IPS-15b (cell line): ENCODE measurements around the gene TAPBPL.

Experiments
- H3K27me3 ChIP-seq: one replicate; pipeline ENCODE4 v1.6.1; 2013; ENCODE audit warnings: low read length; ENCODE audit not compliant: control insufficient read depth, insufficient read depth
- H3K36me3 ChIP-seq: one replicate; pipeline ENCODE4 v1.6.1; 2013; ENCODE audit warnings: low read length; ENCODE audit not compliant: control insufficient read depth, insufficient read depth
- H3K4me1 ChIP-seq: one replicate; pipeline ENCODE4 v1.6.1; 2013; ENCODE audit warnings: mild to moderate bottlenecking, low read length; ENCODE audit not compliant: control insufficient read depth, insufficient read depth
- H3K4me3 ChIP-seq: one replicate; pipeline ENCODE4 v1.5.1; 2013; ENCODE audit warnings: low read depth, low read length
- H3K9ac ChIP-seq: one replicate; pipeline ENCODE4 v1.6.1; 2013; ENCODE audit warnings: low read depth, mild to moderate bottlenecking, low read length
- H3K9me3 ChIP-seq: one replicate; pipeline ENCODE4 v1.6.1; 2013; ENCODE audit warnings: mild to moderate bottlenecking, low read length; ENCODE audit not compliant: control insufficient read depth, insufficient read depth

The TAPBPL gene

DNA sequence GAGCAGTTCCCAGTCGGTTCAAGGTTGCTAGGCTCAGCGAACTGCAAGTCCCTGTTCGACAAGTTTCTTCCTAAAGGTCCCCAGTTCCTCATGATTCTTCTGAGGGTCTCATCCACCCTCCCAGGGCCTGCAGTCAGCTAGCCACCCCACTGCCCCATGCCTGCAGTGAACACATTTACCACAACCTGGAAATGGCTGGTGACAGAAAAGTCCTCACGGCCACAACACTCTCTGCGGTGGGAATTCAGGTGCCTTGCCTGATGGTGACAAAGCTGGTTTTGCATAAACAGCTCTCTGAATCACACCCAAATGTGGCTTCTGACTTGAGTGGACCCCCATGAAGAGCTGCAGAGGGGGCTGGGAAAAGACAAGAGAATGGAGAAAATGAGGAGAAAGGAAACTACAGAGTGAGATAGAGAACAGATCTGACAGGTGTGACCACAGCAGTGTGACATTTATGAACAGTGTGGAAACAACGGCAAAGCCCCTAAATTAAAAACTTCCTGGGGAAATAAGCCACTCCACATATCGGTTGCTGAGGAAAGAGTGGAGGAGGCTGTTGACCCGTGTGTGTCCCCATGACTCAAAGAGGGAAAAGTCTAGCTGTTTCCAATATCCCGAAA is 8.4 kb upstream of the TAPBPL start:
- Histone ChIP-seq H3K9ac (no peak overlapping the region), H3K4me3 (no peak overlapping the region), H3K27me3 (no peaks in the 10 kb centered on the region), H3K36me3 (no peaks in the 10 kb centered on the region), H3K4me1 (no peaks in the 10 kb centered on the region), H3K9me3 (no peaks in the 10 kb centered on the region)

DNA sequence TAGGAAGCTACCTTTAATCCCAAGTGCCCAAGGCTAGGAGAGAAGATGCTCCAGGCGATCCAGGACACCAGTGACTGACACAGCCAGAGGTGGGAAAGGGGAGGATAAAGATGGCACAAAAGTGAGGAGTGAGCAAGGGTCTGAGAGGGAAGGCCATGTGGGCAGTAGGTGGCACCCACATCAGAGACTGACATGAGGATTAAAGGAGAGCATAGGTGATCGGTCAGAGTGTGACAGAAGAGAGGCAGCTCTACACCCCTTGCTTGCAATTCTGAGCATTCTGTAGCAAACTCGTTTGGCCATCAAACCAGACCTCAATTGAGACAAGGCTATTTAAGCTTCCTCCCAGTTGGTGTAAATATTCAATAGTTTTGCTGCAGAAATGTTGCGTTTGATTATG is 7.8 kb upstream of the TAPBPL start:
- no peak overlapping the region for H3K9ac ChIP-seq
- no peak overlapping the region for H3K4me3 ChIP-seq
- no peaks in the 10 kb centered on the region for H3K27me3 ChIP-seq
- no peaks in the 10 kb centered on the region for H3K36me3 ChIP-seq
- H3K9me3 ChIP-seq = no peaks in the 10 kb centered on the region
- H3K4me1 ChIP-seq = no peaks in the 10 kb centered on the region

DNA sequence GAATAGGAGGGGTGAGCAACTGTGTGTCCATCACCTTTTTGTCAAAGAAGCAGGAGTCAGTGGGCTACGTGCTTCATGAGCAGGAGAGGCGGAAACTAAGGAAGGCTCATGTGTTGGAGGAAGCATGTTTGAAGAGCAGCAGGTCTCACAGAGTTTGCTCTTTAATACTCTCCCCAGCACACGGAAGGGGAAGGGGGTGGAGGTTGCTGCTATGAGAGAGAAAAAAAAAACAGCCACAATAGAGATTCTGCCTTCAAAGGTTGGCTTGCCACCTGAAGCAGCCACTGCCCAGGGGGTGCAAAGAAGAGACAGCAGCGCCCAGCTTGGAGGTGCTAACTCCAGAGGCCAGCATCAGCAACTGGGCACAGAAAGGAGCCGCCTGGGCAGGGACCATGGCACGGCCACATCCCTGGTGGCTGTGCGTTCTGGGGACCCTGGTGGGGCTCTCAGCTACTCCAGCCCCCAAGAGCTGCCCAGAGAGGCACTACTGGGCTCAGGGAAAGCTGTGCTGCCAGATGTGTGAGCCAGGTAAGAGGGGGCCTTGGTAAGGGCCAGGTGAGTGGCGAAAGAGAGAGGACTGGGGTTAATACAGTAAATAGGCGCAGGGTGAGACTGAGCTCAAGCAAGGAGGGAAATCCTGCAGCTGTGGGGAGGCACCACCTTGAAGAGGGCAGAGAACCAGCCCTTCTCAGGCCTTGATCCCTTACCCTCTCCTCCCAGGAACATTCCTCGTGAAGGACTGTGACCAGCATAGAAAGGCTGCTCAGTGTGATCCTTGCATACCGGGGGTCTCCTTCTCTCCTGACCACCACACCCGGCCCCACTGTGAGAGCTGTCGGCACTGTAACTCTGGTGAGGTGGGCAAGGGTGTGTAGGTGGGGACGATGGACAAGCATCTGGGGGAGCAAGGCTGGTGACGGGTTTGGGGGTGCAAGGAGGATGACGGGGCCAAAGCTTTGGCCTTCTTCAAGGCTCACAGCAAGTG is 6.8 kb upstream of the TAPBPL start, which contains the start of gene CD27:
TSS of gene CD27 (plus strand) at position 252 of the 985 bp plus-strand sequence. CDS start at position 393, 141 bp downstream.
- H3K9me3 ChIP-seq = no peaks in the 10 kb centered on the region
- H3K4me1 ChIP-seq = peaks cover under 1% of the 10 kb centered on the region
- H3K27me3 ChIP-seq = no peaks in the 10 kb centered on the region
- no peak within 1 kb of the TSS for H3K4me3 ChIP-seq
- no peak within 1 kb of the TSS for H3K9ac ChIP-seq
- no peaks in the 10 kb centered on the region for H3K36me3 ChIP-seq

DNA sequence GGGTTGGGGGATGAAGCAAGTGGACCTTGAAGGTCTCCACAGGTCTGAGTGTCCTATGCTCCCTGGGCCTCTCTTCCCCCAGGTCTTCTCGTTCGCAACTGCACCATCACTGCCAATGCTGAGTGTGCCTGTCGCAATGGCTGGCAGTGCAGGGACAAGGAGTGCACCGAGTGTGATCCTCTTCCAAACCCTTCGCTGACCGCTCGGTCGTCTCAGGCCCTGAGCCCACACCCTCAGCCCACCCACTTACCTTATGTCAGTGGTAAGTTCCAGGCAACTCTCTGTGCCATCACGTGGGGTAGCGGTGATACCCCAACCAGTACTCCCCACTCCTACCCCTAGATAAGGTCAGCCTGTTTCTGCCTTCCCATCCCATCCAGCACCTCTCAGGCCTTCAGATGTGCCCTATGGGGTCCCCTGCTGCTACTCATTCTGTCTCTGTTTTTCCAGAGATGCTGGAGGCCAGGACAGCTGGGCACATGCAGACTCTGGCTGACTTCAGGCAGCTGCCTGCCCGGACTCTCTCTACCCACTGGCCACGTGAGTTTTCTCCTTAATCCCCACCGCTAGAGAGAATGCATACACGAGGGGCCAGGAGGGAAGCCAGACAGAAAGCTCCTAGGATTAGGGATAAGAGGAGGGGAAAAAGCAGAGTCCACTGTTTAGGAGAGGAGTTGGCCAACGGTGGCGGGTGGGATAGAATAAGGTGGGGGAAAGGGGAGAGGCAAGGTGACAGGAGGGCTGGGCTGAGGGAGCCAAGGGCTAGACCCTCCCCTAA is 1.6 kb upstream of the TAPBPL start:
- Histone ChIP-seq H3K9me3 (no peaks in the 10 kb centered on the region), H3K4me3 (peak overlapping the region; percentile 50), H3K27me3 (no peaks in the 10 kb centered on the region), H3K4me1 (peaks cover 17% of the 10 kb centered on the region), H3K9ac (peak overlapping the region; percentile 77), H3K36me3 (no peaks in the 10 kb centered on the region)

DNA sequence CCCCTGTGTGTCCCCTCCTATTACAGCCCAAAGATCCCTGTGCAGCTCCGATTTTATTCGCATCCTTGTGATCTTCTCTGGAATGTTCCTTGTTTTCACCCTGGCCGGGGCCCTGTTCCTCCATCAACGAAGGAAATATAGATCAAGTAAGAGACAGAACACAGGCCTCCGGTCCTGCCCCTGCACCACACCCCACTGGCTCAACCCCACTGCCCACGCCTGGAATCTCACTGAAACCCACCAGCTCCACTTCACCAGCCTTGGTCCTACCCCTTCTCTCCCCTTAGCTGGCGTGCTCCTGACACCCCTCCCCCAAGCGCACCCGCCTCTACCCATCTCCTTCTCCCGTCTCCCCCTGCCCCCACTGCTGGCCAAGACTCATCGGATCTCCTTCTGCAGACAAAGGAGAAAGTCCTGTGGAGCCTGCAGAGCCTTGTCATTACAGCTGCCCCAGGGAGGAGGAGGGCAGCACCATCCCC is 934 bp upstream of the TAPBPL start:
- Histone ChIP-seq H3K4me1 (peaks cover 17% of the 10 kb centered on the region), H3K9ac (peak overlapping the region; percentile 77), H3K27me3 (no peaks in the 10 kb centered on the region), H3K36me3 (no peaks in the 10 kb centered on the region), H3K9me3 (no peaks in the 10 kb centered on the region), H3K4me3 (peak overlapping the region; percentile 50)

DNA sequence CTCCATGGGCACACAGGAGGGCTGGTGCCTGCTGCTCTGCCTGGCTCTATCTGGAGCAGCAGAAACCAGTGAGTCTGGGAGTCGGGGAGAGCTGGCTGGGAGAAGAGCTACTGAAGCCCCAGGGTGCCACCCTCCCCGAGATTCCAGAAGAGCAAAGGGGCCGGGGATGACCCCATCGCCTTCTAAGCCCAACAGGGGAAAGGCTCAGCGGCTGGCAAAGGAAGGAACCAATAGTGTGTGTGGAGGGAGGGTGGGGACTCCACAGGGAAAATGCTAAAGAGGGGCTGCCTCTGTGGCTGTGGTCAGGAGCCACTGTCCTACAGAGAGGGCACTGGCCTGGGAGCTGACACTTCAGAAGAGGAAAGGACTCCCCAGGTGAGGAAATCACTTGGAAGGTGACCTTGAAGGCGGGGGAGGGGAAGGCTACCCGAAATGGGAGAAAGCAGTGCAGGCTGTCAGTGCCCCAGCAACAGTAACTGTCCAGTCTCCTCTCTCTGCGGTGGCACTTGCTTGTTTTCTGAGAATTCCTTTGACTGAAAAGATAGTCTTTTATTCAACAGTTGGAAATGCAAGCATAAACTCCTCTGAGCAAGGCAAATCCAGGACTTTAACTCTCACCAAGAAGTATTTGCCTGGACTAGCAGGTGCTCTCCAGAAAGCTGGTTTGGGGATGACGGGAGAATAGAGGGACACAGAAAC is 552 bp downstream of the TAPBPL start:
- Histone ChIP-seq H3K4me1 (peaks cover 17% of the 10 kb centered on the region), H3K9ac (peak overlapping the region; percentile 77), H3K36me3 (no peaks in the 10 kb centered on the region), H3K27me3 (no peaks in the 10 kb centered on the region), H3K4me3 (peak overlapping the region; percentile 50), H3K9me3 (no peaks in the 10 kb centered on the region)

DNA sequence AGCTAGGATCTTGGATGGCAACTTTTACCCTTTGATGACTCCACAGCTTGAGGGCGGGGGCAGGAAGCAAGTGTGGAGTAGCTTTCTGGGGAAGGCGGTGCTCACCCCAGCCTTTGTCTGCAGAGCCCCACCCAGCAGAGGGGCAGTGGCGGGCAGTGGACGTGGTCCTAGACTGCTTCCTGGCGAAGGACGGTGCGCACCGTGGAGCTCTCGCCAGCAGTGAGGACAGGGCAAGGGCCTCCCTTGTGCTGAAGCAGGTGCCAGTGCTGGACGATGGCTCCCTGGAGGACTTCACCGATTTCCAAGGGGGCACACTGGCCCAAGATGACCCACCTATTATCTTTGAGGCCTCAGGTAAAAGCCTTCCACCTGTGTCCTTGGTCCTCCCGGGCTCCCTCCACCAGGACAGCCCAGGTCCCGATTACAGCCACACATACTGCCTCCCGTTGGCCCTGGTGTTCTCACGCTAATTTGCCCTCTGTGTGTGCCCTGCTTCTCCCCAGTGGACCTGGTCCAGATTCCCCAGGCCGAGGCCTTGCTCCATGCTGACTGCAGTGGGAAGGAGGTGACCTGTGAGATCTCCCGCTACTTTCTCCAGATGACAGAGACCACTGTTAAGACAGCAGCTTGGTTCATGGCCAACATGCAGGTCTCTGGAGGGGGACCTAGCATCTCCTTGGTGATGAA is 1.2 kb downstream of the TAPBPL start:
- H3K27me3 ChIP-seq = no peaks in the 10 kb centered on the region
- peaks cover 17% of the 10 kb centered on the region for H3K4me1 ChIP-seq
- no peaks in the 10 kb centered on the region for H3K36me3 ChIP-seq
- H3K9ac ChIP-seq = no peak overlapping the region
- no peaks in the 10 kb centered on the region for H3K9me3 ChIP-seq
- H3K4me3 ChIP-seq = no peak overlapping the region

DNA sequence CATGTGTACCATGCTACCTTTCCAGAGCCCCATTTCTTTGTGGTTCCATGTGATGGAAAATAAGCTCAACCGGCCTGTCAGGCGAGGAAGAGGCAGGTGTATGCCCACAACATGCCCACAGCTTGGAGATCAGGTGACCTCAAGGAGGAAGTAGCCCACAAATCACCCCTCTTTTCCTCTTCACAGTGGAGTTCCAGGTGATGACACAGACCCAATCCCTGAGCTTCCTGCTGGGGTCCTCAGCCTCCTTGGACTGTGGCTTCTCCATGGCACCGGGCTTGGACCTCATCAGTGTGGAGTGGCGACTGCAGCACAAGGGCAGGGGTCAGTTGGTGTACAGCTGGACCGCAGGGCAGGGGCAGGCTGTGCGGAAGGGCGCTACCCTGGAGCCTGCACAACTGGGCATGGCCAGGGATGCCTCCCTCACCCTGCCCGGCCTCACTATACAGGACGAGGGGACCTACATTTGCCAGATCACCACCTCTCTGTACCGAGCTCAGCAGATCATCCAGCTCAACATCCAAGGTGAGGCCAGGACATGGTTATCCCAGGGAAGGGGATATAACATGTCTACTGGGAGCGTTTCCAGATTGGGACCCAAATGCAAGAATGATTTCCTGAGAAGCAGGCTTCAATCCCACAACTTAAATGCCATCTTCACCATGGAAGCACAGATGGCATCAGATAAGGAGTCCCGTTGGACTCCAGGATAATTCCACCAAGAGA is 5.5 kb downstream of the TAPBPL start:
- H3K4me3 ChIP-seq = no peak overlapping the region
- H3K27me3 ChIP-seq = no peaks in the 10 kb centered on the region
- peaks cover 8% of the 10 kb centered on the region for H3K36me3 ChIP-seq
- H3K9me3 ChIP-seq = no peaks in the 10 kb centered on the region
- peaks cover 5% of the 10 kb centered on the region for H3K4me1 ChIP-seq
- H3K9ac ChIP-seq = no peak overlapping the region

DNA sequence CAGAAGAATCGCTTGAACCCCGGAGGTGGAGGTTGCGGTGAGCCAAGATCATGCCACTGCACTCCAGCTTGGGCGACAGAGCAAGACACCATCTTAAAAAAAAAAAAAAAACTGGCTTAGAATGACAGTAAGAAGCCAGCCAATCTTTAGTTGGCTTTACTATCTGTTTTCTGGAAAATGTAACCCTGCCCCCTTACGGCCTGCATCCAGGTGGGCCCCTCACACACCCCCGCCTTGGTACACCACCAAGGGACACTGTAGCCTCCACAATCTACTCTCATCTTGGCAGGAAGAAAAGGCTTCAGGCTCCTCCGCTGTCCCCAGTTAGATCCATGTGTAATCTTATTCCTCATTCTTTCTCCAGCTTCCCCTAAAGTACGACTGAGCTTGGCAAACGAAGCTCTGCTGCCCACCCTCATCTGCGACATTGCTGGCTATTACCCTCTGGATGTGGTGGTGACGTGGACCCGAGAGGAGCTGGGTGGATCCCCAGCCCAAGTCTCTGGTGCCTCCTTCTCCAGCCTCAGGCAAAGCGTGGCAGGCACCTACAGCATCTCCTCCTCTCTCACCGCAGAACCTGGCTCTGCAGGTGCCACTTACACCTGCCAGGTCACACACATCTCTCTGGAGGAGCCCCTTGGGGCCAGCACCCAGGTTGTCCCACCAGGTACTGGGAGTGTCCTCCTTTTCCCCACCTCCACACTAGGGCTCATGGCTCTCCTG is 6.6 kb downstream of the TAPBPL start:
- Histone ChIP-seq H3K4me3 (no peak overlapping the region), H3K9ac (no peak overlapping the region), H3K9me3 (no peaks in the 10 kb centered on the region), H3K4me1 (no peaks in the 10 kb centered on the region), H3K27me3 (no peaks in the 10 kb centered on the region), H3K36me3 (peaks cover 14% of the 10 kb centered on the region)

DNA sequence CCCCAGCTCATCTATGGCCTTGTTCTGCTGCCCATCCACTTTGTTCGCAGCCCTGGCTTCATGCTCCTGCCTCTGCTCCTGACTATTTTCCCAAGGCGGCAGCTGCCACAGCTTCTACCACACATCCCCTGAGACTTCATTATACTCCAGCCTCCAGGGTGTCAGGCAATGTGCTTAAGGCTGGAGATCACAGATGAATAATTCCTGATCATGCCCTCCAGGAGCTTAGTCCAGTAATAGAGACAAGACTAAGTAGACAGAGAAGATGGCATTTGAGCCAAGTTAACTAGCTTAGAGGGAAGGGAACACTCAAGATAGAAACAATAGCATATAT is 7.1 kb downstream of the TAPBPL start:
- no peak overlapping the region for H3K9ac ChIP-seq
- no peak overlapping the region for H3K4me3 ChIP-seq
- no peaks in the 10 kb centered on the region for H3K4me1 ChIP-seq
- H3K27me3 ChIP-seq = no peaks in the 10 kb centered on the region
- H3K9me3 ChIP-seq = no peaks in the 10 kb centered on the region
- peaks cover 19% of the 10 kb centered on the region for H3K36me3 ChIP-seq
